WTC11 (cell line): ENCODE results near the gene MSH3. TPM values are rescaled to one million over a fixed set of nuclear protein-coding genes. Genes with fewer than 3 reads are reported as not detected.

Experiments
- ATAC-seq: fragments of 200-7000 bp; cut with Tn5 transposase; 2 replicates; pipeline ENCODE4 v1.10.0; 2021; ENCODE audit warnings: mild to moderate bottlenecking, moderate library complexity
- CTCF ChIA-PET: fragments of 300-600 bp; sonication (Branson Sonifier 250); formaldehyde crosslinking; loops from one replicate; lab custom pipeline; 2021; ENCODE audit warnings: antibody characterized with exemption; lab: Charles Lee
- POLR2A ChIA-PET: fragments of 350-600 bp; sonication (Branson Sonifier 250); formaldehyde crosslinking; loops from one replicate; lab custom pipeline; 2021; ENCODE audit warnings: antibody characterized with exemption; lab: Charles Lee
- DNase-seq: peaks from one replicate; pipeline ENCODE4 v3.0.0; 2021; ENCODE audit warnings: low spot score
- H3K27ac Mint-ChIP-seq: 2 replicates; pipeline ENCODE4 v1.8.0; 2021; ENCODE audit warnings: mixed read lengths
- H3K27me3 Mint-ChIP-seq: 2 replicates; pipeline ENCODE4 v1.8.0; 2021; ENCODE audit warnings: low read depth, mild to moderate bottlenecking, moderate library complexity, mixed read lengths
- H3K36me3 Mint-ChIP-seq: 2 replicates; pipeline ENCODE4 v1.8.0; 2021; ENCODE audit warnings: mixed read lengths
- H3K4me1 Mint-ChIP-seq: 2 replicates; pipeline ENCODE4 v1.8.0; 2022; ENCODE audit warnings: mixed read lengths
- H3K4me3 Mint-ChIP-seq: 2 replicates; pipeline ENCODE4 v1.8.0; 2021; ENCODE audit warnings: mild to moderate bottlenecking, moderate library complexity, mixed read lengths
- H3K9me3 Mint-ChIP-seq: 2 replicates; pipeline ENCODE4 v1.8.0; 2021; ENCODE audit warnings: mixed read lengths
- ATF1 ChIP-seq: sonication (generic); formaldehyde crosslinking; IDR thresholded peaks from 2 replicates; pipeline ENCODE4 v1.8.1; 2023; ENCODE audit warnings: mild to moderate bottlenecking, moderate library complexity, missing genetic modification reagents
- ELF4 ChIP-seq: sonication (generic); formaldehyde crosslinking; IDR thresholded peaks from 2 replicates; pipeline ENCODE4 v1.8.1; 2022; ENCODE audit warnings: low read depth, mild to moderate bottlenecking, moderate library complexity, missing genetic modification reagents
- FOXP1 ChIP-seq: sonication (generic); formaldehyde crosslinking; IDR thresholded peaks from 2 replicates; pipeline ENCODE4 v1.8.0; 2022; ENCODE audit warnings: missing genetic modification reagents, mild to moderate bottlenecking, moderate library complexity, borderline replicate concordance
- JUN ChIP-seq: sonication (generic); formaldehyde crosslinking; IDR thresholded peaks from 2 replicates; pipeline ENCODE4 v1.8.0; 2023; ENCODE audit warnings: mild to moderate bottlenecking, missing genetic modification reagents
- MLX ChIP-seq: sonication (generic); formaldehyde crosslinking; IDR thresholded peaks from 2 replicates; pipeline ENCODE4 v1.8.1; 2023; ENCODE audit warnings: mild to moderate bottlenecking, missing genetic modification reagents, moderate library complexity
- MXD4 ChIP-seq: fragments of 250-450 bp; sonication (Bioruptor Pico); IDR thresholded peaks from 2 replicates; pipeline ENCODE4 v1.8.0; 2021; ENCODE audit warnings: mild to moderate bottlenecking, moderate library complexity, borderline replicate concordance
- NFE2L1 ChIP-seq: sonication (generic); formaldehyde crosslinking; IDR thresholded peaks from 2 replicates; pipeline ENCODE4 v1.8.1; 2023; ENCODE audit warnings: missing genetic modification reagents
- PRDM15 ChIP-seq: sonication (generic); formaldehyde crosslinking; IDR thresholded peaks from 2 replicates; pipeline ENCODE4 v1.8.0; 2022; ENCODE audit warnings: missing genetic modification reagents
- SMAD3 ChIP-seq: sonication (generic); formaldehyde crosslinking; IDR thresholded peaks from 2 replicates; pipeline ENCODE4 v1.8.0; 2022; ENCODE audit warnings: missing genetic modification reagents, mild to moderate bottlenecking, borderline replicate concordance
- ZNF138 ChIP-seq: sonication (generic); formaldehyde crosslinking; conservative IDR thresholded peaks from 2 replicates; pipeline ENCODE4 v1.8.1; 2022; ENCODE audit warnings: mild to moderate bottlenecking, moderate library complexity, missing genetic modification reagents
- ZNF532 ChIP-seq: fragments of 250-450 bp; sonication (Bioruptor Pico); IDR thresholded peaks from 2 replicates; pipeline ENCODE4 v1.9.0; 2021; ENCODE audit warnings: mild to moderate bottlenecking, borderline replicate concordance
- ZSCAN18 ChIP-seq: fragments of 250-450 bp; sonication (Bioruptor Pico); IDR thresholded peaks from 2 replicates; pipeline ENCODE4 v2.1.2; 2022; ENCODE audit warnings: mild to moderate bottlenecking, moderate library complexity
- total RNA-seq: library from RNA; stranded (reverse); gene quantifications from 3 replicates; pipeline ENCODE4 v1.2.3, GENCODE V29; 2021

Gene MSH3
- total RNA-seq, 1 experiment from 2014 or later = 14.6 TPM

GRCh38 chr5:80665057-80665456, 10.6 kb downstream of the MSH3 start (continued):
- no peak for TF ChIP-seq ZNF532

GRCh38 chr5:80667384-80667783, 12.9 kb downstream of the MSH3 start:
- Mint-ChIP-seq H3K36me3 (peaks cover 50% of the 10 kb centered on the region), H3K4me3 (no peak overlapping the region), H3K27ac (no peak overlapping the region), H3K27me3 (no peaks in the 10 kb centered on the region; the same call in 1 of the 2 replicates), H3K4me1 (peaks cover 5% of the 10 kb centered on the region; the same call in 1 of the 2 replicates), H3K9me3 (peaks cover 9% of the 10 kb centered on the region)
- TF ChIP-seq MLX (CRISPR knock-in tag) = no peak
- no peak for TF ChIP-seq SMAD3 (CRISPR knock-in tag)
- no peak for TF ChIP-seq ZNF138 (CRISPR knock-in tag)
- no peak for TF ChIP-seq FOXP1 (CRISPR knock-in tag)
- TF ChIP-seq ATF1 (CRISPR knock-in tag) = no peak
- TF ChIP-seq MXD4 (CRISPR knock-in tag) = no peak
- TF ChIP-seq ELF4 (CRISPR knock-in tag) = no peak
- TF ChIP-seq ZSCAN18 (CRISPR knock-in tag) = no peak
- TF ChIP-seq JUN (CRISPR knock-in tag) = no peak
- DNase-seq (no peak), ATAC-seq (no peak)
- CTCF ChIA-PET = interaction anchor here (0.9 to 1.1 kb wide), 2 partner anchors 45 to 186 kb away, joined by 3 to 4 read pairs; no protein-coding TSS in a partner anchor
- POLR2A ChIA-PET = interaction anchor here (1.2 to 1.4 kb wide), 2 partner anchors 12 to 14 kb away, joined by 3 to 7 read pairs; partner anchors contain the start of genes DHFR and MSH3

GRCh38 chr5:80668016-80668969, 13.8 kb downstream of the MSH3 start:
- CTCF ChIA-PET = interaction anchor here (0.9 to 1.1 kb wide), 4 partner anchors 44 to 187 kb away, joined by 3 to 4 read pairs (median 3); no protein-coding TSS in a partner anchor
- POLR2A ChIA-PET = interaction anchor here (1.2 to 1.4 kb wide), 2 partner anchors 13 to 15 kb away, joined by 3 to 7 read pairs; partner anchors contain the start of genes DHFR and MSH3
- H3K27ac Mint-ChIP-seq = peak overlapping the region; percentile 58

More at GRCh38 chr5:80668016-80668969, 13.8 kb downstream of the MSH3 start:
- TF ChIP-seq NFE2L1 (no peak), PRDM15 (CRISPR knock-in tag) (no peak)
- no peak overlapping the region for H3K4me3 Mint-ChIP-seq
- H3K27me3 Mint-ChIP-seq = no peaks in the 10 kb centered on the region; the same call in 1 of the 2 replicates
- peak; percentile 79 for ATAC-seq
- peaks cover 2% of the 10 kb centered on the region for H3K9me3 Mint-ChIP-seq
- peak; percentile 26 for DNase-seq
- H3K4me1 Mint-ChIP-seq = peaks cover 5% of the 10 kb centered on the region; the same call in 1 of the 2 replicates
- peaks cover 48% of the 10 kb centered on the region for H3K36me3 Mint-ChIP-seq
